Esophagus squamous epithelium (tissue), 4 donors: Measurements from ENCODE around the gene STAC.

ENCODE experiments used
- CTCF ChIP-seq, 6 experiments: fragments of 450-650 bp in 4 of 6; fragments of 200-600 bp in 2 of 6; sonication (generic) in 2 of 6; IDR thresholded peaks; one replicate each; pipeline ENCODE4 v1.5.1; 2016 to 2019; ENCODE audit warnings: antibody characterized with exemption in 6 of 6, mild to moderate bottlenecking in 4 of 6, moderate library complexity in 4 of 6
- POLR2A ChIP-seq, 4 donors: fragments of 450-650 bp; IDR thresholded peaks; one replicate each; pipeline ENCODE4 v1.6.1; 2017; ENCODE audit warnings: antibody characterized with exemption in 4 of 4, mild to moderate bottlenecking in 4 of 4, moderate library complexity in 3 of 4

GRCh38 chr3:36367912-36368573 lies 12.3 kb upstream of the STAC start:
- TF ChIP-seq CTCF (IDR thresholded peaks at IDR 0.05): no peak
- TF ChIP-seq POLR2A (IDR thresholded peaks at IDR 0.05): no peak
